ENCODE data around the gene CRADD. TPM values are rescaled to one million over a fixed set of nuclear protein-coding genes. Genes with fewer than 3 reads are reported as not detected.

The CRADD gene
- total RNA-seq, 1 experiment from 2014 or later: 7.6 TPM

DNA sequence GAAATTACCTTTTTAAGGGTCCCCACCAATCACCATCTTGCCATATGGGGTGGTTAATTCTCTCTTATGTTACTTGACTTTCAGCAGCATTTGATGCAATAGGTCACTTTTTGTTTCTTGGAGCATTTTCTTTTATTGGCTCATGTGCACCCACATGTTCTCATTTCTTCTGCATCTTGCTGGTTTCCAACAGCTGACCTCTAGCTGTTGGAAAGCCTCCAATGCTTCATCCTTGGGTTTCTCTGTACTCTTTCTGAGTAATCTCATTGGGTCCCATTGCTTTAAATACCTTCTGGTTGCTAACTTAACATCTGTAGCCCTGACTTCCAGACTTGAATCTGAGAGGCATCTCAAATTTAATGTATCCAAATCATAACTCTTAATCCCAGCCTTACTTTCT, 116.8 kb downstream of the CRADD start:
- H2AFZ ChIP-seq (ENCODE audit: low read length): no peak overlapping the region
- no peak overlapping the region for H3K27ac Mint-ChIP-seq

More for the DNA sequence above, 116.8 kb downstream of the CRADD start:
- H4K8ac ChIP-seq (replicated peaks; ENCODE audit: insufficient read length, low read depth, low read length): no peak overlapping the region
- H3K4ac ChIP-seq (ENCODE audit: low read depth, low read length): no peak overlapping the region
- H3K79me1 ChIP-seq (ENCODE audit: insufficient read depth, low read depth, low read length, poor library complexity, severe bottlenecking): no peaks in the 10 kb centered on the region
- no peaks in the 10 kb centered on the region for H3K23me2 ChIP-seq (ENCODE audit: insufficient read length, low read depth, low read length, poor library complexity, severe bottlenecking)
- H3K9ac ChIP-seq (ENCODE audit: extremely low read depth, insufficient read length, low read length): no peak overlapping the region
- TF ChIP-seq, protein P1, sequence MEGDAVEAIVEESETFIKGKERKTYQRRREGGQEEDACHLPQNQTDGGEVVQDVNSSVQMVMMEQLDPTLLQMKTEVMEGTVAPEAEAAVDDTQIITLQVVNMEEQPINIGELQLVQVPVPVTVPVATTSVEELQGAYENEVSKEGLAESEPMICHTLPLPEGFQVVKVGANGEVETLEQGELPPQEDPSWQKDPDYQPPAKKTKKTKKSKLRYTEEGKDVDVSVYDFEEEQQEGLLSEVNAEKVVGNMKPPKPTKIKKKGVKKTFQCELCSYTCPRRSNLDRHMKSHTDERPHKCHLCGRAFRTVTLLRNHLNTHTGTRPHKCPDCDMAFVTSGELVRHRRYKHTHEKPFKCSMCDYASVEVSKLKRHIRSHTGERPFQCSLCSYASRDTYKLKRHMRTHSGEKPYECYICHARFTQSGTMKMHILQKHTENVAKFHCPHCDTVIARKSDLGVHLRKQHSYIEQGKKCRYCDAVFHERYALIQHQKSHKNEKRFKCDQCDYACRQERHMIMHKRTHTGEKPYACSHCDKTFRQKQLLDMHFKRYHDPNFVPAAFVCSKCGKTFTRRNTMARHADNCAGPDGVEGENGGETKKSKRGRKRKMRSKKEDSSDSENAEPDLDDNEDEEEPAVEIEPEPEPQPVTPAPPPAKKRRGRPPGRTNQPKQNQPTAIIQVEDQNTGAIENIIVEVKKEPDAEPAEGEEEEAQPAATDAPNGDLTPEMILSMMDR (conservative IDR thresholded peaks at IDR 0.05): no peak
- H2BK5ac ChIP-seq (ENCODE audit: insufficient read length, low read length): no peak overlapping the region
- no peaks in the 10 kb centered on the region for H3K9me3 Mint-ChIP-seq
- H3K14ac ChIP-seq (ENCODE audit: insufficient read depth, low read length): no peak overlapping the region
- H4K91ac ChIP-seq (ENCODE audit: insufficient read length, low read depth, low read length): no peak overlapping the region
- H3K9me3 ChIP-seq (ENCODE audit: control insufficient read depth, low read depth, low read length): no peaks in the 10 kb centered on the region
- no peak overlapping the region for H3K27ac ChIP-seq (ENCODE audit: insufficient read length, low read depth, low read length)
- H3K4me1 ChIP-seq (ENCODE audit: insufficient read depth, low read length): peaks cover 4% of the 10 kb centered on the region
- no peak overlapping the region for H3K56ac ChIP-seq (ENCODE audit: insufficient read length, low read depth, low read length)
- no peak overlapping the region for H3K23ac ChIP-seq (ENCODE audit: insufficient read length, low read depth, low read length)
- no peaks in the 10 kb centered on the region for H3K27me3 ChIP-seq (ENCODE audit: insufficient read depth, low read length)
- no peak overlapping the region for H3T11ph ChIP-seq (ENCODE audit: low read length)
- H3K27me3 Mint-ChIP-seq (ENCODE audit: low read depth): no peaks in the 10 kb centered on the region
- H3K4me2 ChIP-seq (ENCODE audit: insufficient read depth, insufficient read length, low read length): no peak overlapping the region
- H3K79me2 ChIP-seq (ENCODE audit: insufficient read depth, low read length): no peaks in the 10 kb centered on the region
- H4K20me1 ChIP-seq (ENCODE audit: control insufficient read depth, insufficient read depth, insufficient read length): no peaks in the 10 kb centered on the region
- H2BK15ac ChIP-seq (ENCODE audit: low read depth, low read length): no peak overlapping the region
- H4K5ac ChIP-seq (ENCODE audit: insufficient read length, low read depth, low read length): no peak overlapping the region
- no peak overlapping the region for H2BK120ac ChIP-seq (ENCODE audit: low read depth, low read length, poor library complexity, severe bottlenecking)
- H3K4me3 Mint-ChIP-seq: no peak overlapping the region
- DNase-seq: no peak
- H3K18ac ChIP-seq (ENCODE audit: insufficient read length, low read depth, low read length): no peak overlapping the region
- H2AK5ac ChIP-seq (ENCODE audit: insufficient read length, low read length): no peak overlapping the region
- no peak overlapping the region for H2BK20ac ChIP-seq (ENCODE audit: low read depth, low read length, poor library complexity, severe bottlenecking)
- H3K36me3 Mint-ChIP-seq (ENCODE audit: insufficient read depth in 1 of 3, low read depth in 3 of 3): no peaks in the 10 kb centered on the region
- peaks cover 11 to 12% of the 10 kb centered on the region in 2 experiments for H3K4me1 Mint-ChIP-seq
- no peak overlapping the region for H2BK12ac ChIP-seq (ENCODE audit: insufficient read length, low read depth, low read length)

Data from H9 (cell line).